Right forelimb (tissue), 1 donor: ENCODE measurements around the gene VSIG10L.

Experiments
- DNase-seq: peaks from one replicate; pipeline ENCODE4 v3.0.0-alpha.2; 2018

Gene VSIG10L

DNA sequence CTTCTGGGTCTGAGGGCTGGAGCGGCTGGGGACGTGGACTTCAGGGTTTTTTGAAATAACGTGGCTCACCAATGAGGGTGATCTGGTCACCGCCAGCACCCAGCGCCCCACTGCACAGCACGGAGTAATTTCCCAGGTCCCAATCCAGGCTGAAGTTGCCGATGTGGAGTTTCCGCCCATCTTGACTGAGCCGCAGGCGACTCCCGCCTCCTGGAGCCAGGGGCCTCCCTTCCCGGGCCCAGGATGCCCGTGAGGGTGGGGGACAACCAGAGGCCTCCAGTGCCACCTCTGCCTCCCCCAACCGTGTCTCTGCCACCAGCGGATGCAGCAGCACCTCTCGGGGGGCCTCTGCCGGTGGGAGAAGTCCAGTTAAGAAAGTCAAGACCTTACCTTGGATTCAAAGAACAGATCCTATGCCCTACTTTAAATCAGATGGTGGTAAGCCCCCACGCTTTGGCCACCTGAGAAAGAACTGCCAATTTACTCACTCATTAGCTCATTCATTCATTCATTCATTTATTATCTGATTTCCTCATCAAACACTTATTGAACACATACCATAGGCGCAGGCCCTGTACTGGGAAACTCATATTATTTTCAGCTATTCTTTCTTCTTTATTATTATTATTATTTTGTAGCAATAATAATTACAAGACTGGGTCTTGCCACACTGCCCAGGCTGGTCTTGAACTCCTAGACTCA, 3.9 kb downstream of the VSIG10L start:
- DNase-seq = no peak

DNA sequence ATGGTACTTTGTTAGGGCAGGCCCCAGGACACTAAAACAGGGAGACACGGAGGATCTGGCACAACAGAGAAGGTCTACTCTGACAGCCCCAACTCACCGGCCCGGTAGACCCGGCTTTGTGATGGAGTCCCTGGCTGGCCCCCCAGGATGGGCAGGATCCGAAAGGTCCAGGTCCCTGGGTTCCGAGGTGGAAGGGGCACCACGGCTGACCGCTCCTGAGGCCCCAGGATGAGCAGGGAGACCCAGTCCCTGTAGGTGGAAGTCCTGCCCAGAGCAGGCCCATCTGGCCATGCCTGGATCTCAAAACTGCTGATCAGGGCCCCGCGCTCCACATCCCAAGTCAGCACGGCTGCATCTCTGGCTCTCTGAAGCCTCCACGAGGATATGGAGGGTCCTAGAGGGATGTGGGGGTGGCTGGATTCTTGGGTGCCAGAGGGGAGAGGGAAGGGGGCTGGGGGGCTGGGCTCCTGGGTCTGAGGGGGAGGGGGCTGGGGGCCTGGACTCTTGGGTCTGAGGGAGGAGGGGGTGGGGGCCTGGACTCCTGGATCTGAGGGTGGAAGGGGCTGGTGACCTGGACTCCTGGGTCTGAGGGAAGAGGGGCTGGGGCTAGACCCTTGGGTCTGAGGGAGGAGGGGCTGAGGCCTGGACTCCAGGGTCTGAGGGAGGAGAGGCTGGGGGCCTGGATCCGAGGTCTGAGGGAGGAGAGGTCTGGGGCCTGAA, 4.6 kb downstream of the VSIG10L start:
- no peak for DNase-seq

DNA sequence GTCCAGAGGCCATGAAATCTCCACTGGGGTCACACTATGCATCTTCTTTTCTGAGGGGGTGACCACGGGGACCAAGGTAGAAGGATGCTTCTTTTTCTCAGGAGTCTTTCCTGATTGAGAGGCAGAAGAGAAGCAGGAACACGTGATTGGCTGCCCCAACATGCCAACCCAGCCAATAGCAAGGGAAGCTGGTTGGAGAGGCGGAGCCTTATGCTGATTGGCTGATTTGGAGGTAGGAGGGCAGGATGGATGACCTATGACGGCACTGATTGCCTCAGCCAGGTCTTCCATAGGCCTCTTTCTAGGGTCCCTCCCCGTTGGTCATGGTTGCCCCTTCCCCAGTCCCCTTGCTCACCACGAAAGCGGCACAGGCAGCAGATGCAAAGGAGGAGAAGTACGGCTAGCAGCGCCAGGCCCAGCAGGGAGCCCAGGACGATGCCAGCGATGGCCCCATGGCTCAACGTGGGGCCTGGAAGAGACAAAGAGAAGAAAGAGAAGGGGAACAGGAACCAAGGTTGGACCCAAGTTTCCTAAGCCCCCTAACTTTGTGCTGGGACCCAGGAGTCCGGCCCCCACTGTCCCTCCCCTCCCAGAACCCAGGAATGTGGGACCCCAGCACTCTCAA, 8.0 kb downstream of the VSIG10L start:
- no peak for DNase-seq

DNA sequence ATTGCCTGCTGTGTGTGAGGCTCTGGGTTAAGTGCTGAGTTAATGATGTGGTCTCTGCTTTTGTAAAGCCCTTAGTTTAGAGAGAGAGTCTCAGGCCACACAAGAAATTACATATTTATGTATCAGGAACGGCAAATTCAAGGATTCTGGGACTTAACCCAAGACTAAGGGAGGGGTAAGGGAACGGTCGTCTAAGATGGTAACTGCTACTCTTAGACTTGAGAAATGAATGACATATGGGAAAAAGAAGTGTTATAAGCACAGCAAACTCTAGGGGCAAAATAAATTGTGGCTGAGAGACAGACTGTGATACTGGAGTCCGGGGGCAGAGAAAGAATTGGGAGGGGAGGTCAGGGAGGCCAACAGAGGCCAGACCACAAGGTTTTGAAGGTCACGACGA, 10.2 kb downstream of the VSIG10L start:
- DNase-seq = no peak

DNA sequence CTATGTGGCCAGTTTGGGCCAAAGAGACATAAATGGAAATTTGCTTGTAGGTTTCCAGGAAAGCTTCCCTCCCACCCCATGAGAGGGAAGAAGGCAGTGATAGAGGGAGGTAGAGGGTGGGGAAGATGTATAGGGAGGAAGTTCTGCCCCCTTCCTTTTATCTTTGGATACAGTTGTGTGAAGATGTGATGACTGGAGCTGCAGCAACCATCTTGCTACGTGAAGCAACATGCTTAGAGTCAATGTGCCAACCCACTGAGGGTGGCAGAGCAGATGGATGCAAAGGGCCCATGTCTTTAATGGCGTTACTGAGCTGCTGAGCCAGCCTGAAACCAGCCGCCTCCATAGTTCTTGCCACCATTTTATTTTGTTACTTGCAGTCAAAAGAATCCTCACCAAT, 10.7 kb downstream of the VSIG10L start:
- no peak for DNase-seq

DNA sequence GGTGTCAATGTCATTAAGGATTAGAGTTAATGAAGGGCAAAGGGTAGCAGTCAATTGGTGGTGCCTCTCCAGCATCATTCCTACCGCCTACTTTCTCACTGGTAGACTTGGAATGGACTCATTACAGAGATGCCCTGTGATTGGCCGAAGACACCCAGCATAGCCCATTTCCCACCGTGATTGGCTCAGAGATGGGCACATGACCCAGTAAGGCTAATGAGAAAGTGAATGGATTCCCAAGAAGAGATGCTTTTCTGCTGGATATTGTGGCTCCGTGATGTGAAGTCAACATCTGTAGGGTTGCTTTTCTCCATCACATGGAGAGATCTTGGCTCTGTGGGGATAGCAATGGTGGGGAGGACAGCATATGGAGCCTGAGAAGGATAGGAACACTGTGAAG, 11.6 kb downstream of the VSIG10L start:
- DNase-seq = no peak

DNA sequence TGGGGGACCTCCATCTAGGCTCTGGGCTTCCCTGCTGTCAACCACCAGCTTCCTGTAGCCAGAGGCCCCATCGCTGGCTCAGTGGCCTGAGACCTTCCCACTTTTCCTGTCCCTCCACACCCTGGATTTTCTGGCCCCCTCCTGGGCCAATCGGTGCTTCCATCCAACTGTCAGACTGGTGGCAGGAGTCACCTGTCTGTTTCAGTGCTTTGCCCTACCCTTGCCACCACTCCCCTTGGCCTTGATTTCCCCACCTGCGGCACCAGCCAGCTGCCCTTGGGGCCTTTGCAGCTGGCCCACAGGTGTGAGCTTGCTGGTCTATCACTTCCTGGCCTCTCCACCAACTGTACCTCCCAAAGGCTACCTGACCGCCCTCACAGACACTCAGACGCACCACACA, 12.5 kb downstream of the VSIG10L start:
- no peak for DNase-seq

DNA sequence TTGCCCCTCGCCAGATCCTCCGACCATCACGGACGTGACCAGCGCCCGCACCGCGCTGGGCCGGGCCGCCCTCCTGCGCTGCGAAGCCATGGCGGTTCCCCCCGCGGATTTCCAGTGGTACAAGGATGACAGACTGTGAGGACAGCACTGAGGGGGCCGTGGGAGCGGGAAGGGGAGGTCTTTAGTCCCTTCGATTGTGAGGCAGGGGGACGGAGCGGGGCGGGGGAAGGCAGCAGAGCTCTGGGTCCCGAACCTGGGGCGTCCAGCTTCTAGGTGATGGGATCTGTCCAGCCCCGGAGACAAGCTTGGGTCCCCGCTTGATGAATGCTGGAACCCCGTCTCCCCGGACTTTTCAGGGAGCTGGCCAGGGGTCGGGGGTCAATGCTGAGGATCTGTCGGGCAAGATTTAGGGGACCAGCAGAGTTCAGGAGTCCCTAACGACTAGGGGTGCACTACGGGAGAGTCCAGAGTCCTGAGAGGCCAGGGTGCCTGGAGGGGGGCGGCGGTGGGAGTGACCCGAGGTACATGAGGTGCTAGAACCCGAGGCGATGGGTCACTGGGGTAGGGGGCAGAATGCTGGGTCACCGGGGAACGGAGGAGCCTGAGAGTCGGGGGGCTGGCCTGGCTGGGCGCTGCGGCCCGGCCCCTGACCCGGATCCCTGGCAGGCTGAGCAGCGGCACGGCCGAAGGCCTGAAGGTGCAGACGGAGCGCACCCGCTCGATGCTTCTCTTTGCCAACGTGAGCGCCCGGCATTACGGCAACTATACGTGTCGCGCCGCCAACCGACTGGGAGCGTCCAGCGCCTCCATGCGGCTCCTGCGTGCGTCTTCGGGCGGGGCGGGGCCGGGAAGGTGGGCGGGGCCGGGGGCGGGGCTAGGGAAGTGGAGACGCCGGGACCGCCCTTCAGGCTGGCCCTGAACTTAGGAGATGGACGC, 14.6 kb downstream of the VSIG10L start:
- peak; percentile 65 for DNase-seq

DNA sequence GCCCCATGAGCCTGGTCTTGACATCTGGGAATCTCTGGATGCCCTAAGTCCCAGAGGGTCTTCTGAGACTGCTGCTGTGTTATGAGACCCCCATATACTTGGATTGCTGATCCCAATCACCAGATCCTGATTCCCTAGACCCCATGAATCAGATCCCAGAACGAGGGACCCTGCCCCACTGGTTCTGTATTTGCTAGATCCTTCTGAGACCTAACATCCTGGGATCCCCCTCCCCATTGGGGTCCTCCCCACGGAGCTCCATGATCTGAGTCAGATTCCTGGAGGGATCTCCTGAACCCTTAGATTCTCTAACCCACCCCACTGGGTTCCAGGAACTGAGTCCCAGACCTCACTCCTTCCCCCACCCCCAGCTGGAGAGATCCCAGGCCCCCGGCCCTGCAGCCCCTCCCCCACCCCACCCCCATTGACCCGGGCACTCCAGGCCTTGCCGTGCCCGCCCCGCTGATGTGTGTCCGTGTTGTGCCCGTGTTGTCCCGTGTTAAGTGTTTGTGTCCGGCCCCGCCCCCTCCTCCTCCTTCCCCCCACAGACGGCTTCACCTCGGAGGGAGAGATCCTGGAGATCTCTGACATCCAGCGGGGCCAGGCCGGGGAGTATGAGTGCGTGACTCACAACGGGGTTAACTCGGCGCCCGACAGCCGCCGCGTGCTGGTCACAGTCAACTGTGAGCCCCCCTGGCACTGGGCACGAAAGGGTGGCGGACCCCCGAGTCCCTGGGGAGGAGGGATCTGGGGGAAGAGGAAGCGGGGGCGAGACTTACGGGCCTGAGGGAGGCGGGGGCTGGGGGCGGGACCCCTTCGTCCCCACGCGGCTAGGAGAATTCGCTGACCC, 15.5 kb downstream of the VSIG10L start:
- DNase-seq = no peak

DNA sequence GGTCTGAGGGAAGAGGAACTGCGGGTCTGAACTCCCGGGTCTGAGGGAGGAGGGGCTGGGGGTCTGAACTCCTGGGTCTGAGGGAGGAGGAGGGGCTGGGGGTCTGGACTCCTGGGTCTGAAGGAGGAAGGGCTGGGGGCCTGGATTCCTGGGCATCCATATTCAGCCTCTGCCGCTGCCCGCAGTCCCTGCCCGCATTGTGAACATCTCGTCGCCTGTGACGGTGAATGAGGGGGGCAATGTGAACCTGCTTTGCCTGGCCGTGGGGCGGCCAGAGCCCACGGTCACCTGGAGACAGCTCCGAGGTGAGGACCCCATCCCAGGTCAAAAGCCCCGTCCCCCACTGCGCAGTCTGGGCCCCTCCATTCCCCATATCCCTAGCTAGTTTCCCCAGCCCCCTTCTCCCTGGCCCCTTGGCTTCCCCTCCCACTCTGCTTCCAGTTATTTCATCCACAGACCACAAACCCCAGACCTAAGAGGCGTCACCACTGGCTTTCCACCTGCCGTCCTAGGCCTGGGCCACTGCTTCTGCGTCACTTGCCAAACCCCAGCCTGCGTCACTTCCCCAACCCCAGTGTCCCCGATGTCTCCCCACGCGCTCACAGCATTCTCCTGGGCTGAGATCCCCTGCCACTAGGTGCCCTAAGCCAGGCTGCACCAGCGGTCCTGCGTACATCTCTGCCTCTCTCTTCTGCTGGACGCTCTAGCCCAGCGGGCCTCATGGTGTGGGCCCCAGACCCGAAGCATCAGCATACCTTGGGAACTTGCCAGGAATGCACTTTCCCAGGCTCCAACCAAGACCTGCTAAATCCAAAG, 16.6 kb downstream of the VSIG10L start:
- DNase-seq = no peak

DNA sequence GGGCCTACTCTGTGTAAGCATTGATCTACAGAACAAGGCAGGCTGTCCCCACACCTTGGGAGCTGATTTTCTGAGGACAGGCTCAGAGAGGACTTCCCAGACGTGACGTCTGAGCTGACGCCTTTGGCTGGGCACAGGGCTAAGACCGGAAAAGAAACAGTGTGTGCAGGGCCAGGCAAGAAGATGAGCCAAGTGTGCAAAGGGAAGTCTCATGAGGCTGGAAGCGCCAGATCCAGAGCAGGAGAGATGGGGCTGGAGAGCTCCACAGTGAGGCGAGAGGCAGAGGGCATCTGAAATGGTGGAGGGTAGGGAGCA, 17.8 kb downstream of the VSIG10L start:
- DNase-seq = no peak

DNA sequence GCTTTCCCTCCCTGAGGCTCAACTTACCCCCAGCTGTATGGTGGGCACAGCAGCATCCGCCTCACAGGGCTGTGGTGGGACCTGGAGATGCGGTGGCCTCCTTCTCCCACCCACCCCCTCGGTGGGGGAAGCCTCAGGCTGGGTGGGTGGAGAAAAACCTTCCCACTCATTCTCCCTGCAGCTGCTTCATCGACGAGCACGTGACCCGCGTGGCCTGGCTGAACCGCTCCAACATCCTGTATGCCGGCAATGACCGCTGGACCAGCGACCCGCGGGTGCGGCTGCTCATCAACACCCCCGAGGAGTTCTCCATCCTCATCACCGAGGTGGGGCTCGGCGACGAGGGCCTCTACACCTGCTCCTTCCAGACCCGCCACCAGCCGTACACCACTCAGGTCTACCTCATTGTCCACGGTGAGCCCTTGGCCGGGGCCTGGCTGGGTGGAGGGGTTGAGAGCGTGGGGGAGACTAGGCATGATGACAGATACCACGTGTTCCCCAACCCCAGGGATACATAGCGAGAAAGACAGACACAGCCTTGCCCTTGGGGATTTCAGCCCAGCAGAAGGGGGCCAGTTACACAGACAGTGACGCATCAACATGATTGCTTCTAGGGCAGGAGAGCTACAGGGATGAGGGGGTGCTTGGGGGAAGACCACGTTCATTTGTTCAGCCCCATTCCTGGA, 18.3 kb downstream of the VSIG10L start:
- no peak for DNase-seq

DNA sequence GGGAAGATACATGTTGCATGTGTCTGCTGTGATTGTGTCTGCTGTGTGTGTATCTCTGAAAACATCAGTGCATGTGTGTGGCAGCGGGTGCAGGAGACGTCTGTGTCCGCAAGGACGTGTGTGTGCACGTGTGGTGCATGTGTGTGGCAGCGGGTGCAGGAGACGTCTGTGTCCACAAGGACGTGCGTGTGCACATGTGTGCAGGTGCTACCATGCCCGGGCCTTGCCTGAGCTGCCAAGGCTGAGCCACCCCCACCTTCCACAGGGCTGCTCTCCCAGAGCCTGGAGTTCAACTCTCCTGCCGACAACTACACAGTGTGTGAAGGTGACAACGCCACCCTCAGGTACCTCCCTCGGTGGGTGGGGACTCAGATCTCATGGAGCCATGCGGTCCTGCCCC, 20.1 kb downstream of the VSIG10L start:
- no peak for DNase-seq

DNA sequence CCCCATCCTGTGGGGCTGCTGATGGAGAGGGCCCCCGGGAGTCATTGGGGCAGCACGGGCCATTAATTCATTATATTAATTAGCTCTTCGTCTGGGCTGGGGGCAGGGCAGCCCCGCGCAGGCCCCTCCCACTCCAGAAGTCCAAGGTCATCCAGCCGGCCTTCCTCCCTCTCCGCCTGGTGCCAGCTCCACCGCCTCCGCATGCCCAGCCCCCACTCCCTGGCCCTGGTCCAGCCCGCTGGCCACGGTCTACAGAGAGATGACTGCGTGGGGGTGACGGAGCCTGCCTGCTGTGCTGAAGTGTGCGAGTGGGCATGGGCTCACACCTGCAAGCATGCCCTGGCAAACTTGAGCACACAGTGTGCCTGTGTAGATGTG, 21.7 kb downstream of the VSIG10L start:
- no peak for DNase-seq

DNA sequence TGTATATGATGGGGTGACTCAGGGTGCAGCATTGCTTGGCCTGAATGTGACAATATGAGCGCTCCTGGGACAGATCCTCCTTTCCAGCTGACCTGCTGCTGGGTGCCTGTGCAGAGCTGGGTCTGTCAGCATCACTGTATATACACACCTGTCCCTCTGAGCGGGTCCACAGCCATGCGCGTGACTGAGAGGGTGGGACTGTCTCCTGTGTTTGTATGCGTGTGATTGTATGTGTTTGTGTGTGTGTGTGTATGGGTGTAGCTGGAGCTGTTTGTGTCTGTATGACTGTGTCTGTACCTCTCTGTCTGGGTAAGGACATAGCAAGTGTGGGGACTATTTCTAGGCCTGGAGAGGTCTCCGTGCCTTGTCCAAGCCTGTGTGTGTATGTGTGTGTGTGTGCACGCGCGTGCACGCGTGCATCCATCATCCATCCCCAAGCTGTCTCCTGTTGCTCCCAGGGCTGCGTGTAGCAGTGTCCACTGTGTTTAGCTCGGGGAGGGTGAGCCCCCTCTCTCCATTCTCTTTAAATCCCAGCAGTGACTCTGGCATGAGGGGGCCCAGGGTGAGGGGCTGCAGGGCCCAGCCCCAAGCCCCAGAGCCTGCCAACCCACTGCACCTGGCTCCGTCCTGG, 22.2 kb downstream of the VSIG10L start:
- no peak for DNase-seq

DNA sequence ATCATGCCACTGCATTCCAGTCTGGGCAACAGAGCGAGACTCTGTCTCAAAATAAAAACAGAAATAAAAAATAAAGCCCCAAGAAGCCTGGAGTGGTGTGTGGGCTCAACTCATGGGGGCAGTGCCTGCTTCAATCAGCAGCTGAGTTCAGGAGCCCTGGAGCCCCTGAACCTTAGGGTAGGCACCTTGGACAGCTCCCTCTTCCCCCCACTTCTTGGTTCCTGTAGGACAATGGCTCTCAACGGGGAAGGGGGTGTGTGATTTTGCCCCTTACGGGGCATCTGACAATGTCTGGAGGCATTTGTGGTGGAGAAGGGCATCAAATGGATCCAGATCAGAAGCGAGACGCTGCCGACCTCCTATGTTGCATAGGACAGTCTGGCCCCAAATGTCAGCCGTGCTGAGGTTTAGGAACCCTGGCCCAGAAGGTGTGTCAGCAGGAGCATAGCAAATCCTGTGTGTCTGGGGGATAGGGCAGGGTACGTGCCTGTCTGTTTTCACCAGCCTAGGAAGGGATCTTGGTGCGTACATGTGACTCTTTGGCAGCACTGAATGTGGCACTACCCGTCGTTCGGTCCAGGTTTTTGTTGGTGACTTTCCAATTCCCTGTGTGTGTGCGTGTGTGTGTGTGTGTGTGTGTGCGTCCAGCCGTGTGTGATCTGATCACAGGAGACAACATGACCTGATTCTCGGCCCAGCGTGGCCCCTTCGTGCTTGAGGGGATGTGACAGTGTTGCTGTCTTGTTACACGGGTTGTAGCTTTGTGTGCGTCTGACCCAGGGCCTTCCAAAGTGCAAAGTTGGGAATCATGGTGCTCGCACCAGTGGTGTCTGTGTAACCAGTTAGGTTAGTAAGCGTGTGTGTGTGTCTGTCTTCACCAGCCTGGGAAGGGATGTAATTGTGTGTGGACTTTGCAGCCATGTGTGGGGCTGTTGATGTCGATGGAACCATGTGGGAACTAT, 23.0 kb downstream of the VSIG10L start:
- no peak for DNase-seq

DNA sequence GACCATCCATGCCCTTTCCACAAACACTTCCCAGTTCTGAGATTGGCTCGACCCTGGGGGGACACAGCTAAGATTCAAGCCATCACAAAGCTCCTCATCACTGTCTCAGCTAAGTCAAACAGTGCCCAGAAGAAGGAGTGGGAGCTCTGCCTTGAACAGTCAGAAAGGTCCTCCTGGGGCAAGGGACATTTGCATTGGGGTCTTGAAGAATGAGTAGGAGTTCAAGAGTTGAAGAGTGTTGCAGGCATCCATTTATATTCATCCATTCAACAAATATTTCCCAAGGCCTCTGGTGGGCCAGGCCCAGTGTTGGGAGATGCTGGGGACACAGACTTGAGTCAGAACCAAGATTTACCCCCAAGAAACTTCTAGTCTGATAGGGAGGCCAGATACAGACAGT, 24.0 kb downstream of the VSIG10L start:
- no peak for DNase-seq

DNA sequence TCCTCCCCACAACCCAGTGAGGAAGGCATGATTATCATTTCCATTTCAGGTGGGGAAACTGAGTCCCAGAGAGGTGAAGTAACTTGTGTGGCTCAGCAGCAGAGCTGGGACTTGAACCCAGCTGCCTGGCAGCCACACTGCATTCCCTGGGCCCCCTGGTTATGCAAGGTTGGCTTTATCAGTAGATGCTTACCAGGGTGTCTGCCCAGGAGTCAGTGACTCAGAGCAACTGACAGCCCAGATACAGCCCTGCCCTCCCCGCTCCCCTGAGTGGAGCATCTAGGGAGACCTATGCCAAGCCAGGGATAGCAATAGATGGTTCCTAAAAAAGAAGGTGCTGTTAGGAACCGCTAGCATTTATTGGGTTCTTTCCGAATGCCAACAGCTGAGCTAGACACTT, 24.6 kb downstream of the VSIG10L start:
- DNase-seq = no peak

DNA sequence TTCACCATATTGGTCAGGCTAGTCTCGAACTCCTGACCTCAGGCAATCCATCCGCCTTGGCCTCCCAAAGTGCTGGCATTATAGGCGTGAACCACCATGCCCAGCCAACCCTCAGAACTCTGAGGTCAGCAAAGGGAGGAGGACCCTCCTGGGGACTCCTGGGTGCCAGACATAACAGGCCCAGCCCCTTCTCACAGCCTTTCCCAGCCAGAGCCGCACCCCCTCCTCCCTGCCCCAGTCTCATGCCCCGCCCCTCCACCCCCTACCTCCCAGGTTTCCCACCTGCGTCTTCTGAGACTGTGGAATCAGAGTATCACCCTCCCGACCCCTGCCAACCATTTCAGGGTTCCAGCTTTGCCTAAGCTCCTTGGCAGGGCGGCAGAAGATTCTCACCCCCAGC, 25.3 kb downstream of the VSIG10L start:
- no peak for DNase-seq
